HFF-Myc (cell line): ENCODE measurements around the gene IFFO2.

Experiments used
- DNase-seq: peaks from one replicate; pipeline ENCODE4 v3.0.0-alpha.2; 2011; ENCODE audit warnings: low read depth; ENCODE audit errors: extremely low read depth
- H3K4me3 ChIP-seq: replicated peaks from 2 replicates; pipeline ENCODE4 v1.5.1; 2011; ENCODE audit warnings: low read depth, mild to moderate bottlenecking, control low read depth, low read length
- TF ChIP-seq, protein P1 (sequence below): IDR thresholded peaks from 2 replicates; pipeline ENCODE4 v1.5.1; 2012; ENCODE audit warnings: mild to moderate bottlenecking, low read depth, low read length, control low read depth; ENCODE audit errors: missing control alignments

IFFO2 gene

DNA sequence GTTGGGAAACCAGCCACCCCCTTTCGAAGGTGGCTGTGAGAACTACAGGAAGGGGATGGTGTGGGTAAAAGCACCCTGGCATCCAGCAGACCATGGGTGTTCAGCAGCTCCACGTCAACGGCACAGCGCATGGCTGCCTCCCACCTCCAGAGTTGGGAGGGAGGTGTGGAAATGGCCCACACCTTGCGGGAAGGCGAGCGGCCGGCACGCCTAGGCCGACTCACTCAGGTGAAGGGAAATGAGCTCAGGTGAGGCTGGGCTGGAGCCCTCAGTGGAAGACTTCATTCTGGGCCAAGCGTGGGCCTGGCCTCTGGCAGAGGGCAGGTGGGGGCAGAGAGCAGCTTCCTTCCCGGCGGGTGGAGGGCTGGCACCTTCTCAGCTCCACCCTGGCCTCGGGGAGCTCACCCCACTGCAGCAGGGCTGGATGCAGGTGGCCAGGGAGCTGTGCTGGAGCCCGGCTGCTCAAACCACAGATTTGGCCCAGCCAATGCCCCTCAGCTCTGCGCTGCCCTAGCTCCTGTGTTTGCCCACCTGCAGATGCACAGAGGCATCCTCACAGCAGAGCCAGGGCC, 29.3 kb downstream of the IFFO2 start:
- TF ChIP-seq, protein P1, sequence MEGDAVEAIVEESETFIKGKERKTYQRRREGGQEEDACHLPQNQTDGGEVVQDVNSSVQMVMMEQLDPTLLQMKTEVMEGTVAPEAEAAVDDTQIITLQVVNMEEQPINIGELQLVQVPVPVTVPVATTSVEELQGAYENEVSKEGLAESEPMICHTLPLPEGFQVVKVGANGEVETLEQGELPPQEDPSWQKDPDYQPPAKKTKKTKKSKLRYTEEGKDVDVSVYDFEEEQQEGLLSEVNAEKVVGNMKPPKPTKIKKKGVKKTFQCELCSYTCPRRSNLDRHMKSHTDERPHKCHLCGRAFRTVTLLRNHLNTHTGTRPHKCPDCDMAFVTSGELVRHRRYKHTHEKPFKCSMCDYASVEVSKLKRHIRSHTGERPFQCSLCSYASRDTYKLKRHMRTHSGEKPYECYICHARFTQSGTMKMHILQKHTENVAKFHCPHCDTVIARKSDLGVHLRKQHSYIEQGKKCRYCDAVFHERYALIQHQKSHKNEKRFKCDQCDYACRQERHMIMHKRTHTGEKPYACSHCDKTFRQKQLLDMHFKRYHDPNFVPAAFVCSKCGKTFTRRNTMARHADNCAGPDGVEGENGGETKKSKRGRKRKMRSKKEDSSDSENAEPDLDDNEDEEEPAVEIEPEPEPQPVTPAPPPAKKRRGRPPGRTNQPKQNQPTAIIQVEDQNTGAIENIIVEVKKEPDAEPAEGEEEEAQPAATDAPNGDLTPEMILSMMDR, result no peak
- peak overlapping the region; percentile 21 for H3K4me3 ChIP-seq
- DNase-seq, result no peak

DNA sequence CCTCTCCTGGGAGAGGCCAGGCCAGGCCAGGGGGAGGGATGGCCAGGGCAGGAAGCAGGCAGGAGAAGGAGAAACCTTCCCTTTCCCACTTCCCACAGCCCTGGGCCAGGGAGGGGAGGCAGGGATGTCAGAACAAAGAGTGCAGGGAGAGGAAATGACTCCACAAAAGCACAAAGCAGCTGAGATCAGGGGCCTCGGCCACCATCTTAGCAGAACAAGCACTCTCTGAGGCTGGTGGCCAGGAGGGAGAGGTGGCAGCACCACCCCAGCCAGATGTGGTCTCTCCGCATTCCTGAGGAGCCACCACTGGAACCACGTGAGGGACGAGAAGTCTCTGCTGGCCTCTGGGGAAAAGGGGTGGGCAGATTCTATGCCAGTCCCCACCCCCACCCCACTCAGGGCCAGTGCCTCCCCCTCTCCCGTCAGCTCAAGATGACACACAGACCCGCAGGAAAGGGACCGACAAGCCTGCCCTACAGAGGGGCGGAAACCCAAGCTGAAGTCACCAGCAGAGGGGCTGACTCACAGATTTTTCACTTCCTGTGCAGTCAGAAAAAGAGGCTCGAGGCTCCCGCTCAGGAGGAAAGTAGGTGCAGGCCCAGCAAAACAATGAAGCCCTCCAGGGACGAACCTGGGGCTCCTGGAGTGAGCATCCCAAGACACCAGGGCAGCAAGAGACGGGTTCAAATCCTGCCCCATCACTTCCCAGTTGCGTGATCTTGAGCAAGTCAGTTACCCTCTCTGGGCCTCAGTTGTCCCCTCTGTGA, 30.0 kb downstream of the IFFO2 start:
- H3K4me3 ChIP-seq, result peak overlapping the region; percentile 21
- TF ChIP-seq, protein P1, result no peak
- peak; percentile 92 for DNase-seq

DNA sequence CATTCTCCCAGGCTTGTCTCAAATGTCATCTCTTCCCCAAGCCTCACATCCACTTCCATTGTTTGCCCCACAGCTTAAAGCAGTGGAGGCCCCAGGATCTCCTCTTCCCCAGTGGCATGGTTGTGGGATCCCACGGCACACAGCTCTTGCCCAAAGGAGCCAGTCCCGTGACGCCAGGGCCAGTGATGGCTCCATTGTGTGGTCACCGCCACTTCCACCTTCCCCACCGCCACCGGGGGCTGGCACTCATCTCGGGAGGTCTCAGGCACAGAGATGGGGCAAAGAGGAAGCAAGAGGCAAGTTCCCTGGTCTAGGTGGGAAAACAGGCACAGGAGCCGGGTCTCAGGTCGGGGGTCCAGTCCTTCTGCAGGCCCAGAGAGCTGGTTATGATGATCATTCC, 31.2 kb downstream of the IFFO2 start:
- DNase-seq, result no peak
- no peak overlapping the region for H3K4me3 ChIP-seq
- TF ChIP-seq, protein P1, result no peak

DNA sequence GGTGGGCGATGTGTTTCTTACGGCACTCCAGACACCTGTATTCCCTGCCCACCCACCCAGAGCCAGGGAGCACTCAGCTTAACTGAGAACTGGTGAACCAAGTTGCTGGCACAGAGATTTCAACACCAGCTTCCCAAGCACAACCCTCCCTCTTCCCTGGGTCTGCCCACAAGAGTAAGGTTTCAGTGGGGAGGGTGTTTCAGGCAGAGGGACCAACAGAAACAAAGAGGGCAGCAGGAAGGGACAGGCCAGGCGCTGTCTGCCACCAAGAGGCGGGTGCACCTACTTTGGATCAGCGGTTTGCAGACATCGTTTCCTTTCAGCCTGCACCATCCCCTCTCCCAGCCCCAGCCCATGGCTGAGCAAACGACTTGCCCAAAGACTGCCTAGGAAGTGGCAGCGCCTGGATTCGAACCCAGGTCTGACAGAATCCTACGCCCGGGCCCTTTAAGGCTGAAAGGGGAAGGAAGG, 32.2 kb downstream of the IFFO2 start:
- TF ChIP-seq, protein P1, result no peak
- DNase-seq, result no peak
- no peak overlapping the region for H3K4me3 ChIP-seq

DNA sequence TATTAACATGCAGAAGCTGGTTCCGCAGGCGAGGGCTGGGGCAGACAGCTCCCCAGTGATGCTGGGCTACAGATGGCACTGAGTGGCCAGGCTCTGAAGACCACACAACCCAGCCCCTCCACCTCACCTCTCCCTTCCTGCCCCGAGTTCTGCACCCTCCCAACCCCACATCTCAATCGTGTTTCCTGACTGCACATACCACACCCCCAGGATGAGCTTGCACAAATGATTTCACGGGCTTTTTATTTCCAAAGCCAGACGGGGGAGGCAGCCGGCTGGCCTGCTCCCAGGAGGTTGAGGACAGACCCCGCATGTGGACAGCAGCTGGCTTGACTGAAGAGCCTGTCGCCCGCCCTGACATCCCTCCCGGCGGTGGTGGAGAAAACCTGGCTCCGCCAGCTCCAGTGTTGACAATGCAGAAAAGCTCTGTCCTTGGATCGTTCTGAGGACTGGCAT, 32.7 kb downstream of the IFFO2 start:
- no peak for DNase-seq
- H3K4me3 ChIP-seq, result peak overlapping the region; percentile 11; the same call in 1 of the 2 replicates
- TF ChIP-seq, protein P1, result no peak

DNA sequence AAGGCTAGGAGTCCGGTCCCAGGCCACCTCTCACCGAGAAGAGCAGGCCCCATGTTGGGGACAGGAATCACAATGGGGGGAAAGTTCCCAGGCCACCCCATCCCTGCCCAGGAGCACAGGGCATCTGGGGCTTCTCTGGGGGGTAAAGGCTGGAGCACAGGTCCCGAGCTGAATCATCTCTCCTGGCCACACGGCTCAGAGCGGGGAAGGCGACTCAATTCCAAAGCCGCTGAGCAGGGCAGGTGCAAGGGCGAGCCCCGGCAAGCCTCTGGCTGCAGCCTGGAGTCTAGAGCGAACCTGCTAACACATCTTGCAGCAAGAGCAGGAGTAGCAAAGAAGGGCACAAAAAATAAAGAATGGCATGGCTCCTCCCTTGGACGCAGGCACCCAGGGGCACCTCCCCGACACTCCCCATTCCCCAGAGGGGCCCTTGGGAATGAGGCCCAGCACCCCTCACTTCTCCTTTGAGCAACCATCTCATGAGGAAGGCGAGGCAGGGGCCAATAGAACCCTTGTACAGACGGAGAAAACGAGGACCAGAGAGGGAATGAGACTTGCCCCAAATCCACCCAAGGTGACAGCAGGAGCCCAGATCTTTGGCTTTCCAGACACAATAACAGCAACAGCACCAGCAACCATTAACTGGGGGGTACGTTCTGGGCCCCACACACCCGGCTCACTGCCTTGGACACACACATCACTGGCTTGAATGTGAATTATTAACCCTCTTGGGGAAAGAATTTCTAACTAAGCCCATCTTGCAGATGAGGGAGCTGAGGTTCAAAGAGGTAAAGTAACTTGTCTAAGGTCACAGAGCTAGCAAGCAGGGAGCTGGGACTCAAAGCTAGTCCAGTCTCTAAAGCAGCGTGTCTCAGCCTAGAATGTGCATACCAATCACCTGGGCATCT, 33.4 kb downstream of the IFFO2 start:
- H3K4me3 ChIP-seq, result peak overlapping the region; percentile 11; the same call in 1 of the 2 replicates
- DNase-seq, result no peak
- TF ChIP-seq, protein P1, result no peak
